B cell (primary cell): ENCODE data around the gene ADK. TPM values are rescaled to one million over a fixed set of nuclear protein-coding genes. Genes with fewer than 3 reads are reported as not detected.

Experiments
- ATAC-seq: fragments of 200-7000 bp; cut with Tn5 transposase; one replicate; pipeline ENCODE4 v1.10.0; 2021; ENCODE audit warnings: low read depth, mild to moderate bottlenecking, moderate number of reproducible peaks, moderate library complexity
- CTCF ChIA-PET: fragments of 350-600 bp; sonication (Branson Sonifier 250); formaldehyde crosslinking; loops from one replicate; lab custom pipeline; 2021; ENCODE audit warnings: antibody characterized with exemption, inconsistent platforms; lab: Charles Lee
- POLR2A ChIA-PET: fragments of 350-600 bp; sonication (Branson Sonifier 250); formaldehyde crosslinking; loops from one replicate; lab custom pipeline; 2021; ENCODE audit warnings: antibody characterized with exemption; lab: Charles Lee
- DNase-seq: peaks from one replicate; pipeline ENCODE4 v3.0.0; 2013
- H2AFZ ChIP-seq: 2 replicates; pipeline ENCODE4 v1.6.1; 2012; ENCODE audit warnings: mild to moderate bottlenecking, low read depth, low read length; ENCODE audit not compliant: insufficient read depth, poor library complexity, severe bottlenecking
- H3K27ac ChIP-seq, 2 donors: 1 replicate in 1 of 2; 2 replicates in 1 of 2; pipeline ENCODE4 v1.5.1; 2012 to 2013; ENCODE audit warnings: low read length in 2 of 2, mild to moderate bottlenecking in 2 of 2, moderate library complexity in 1 of 2
- H3K27me3 ChIP-seq, 4 experiments: fragments of 200-600 bp in 1 of 4; sonication (generic) in 1 of 4; replicated peaks in 1 of 4; 1 replicate in 2 of 4; 2 replicates in 2 of 4; pipeline versions ENCODE4 v1.6.1 to v1.7.0; 2013 to 2016; ENCODE audit warnings: low read length in 3 of 4, mild to moderate bottlenecking in 2 of 4, mixed read lengths in 1 of 4, moderate library complexity in 1 of 4; ENCODE audit not compliant: insufficient read depth in 4 of 4, control insufficient read depth in 3 of 4; ENCODE audit errors: control extremely low read depth in 1 of 4
- H3K36me3 ChIP-seq, 2 experiments: replicated peaks in 1 of 2; 1 replicate in 1 of 2; 2 replicates in 1 of 2; pipeline versions ENCODE4 v1.6.1 to v1.7.1; 2013; ENCODE audit warnings: low read length in 1 of 2; ENCODE audit not compliant: insufficient read depth in 2 of 2, control insufficient read depth in 1 of 2; ENCODE audit errors: control extremely low read depth in 1 of 2, extremely low read depth in 1 of 2
- H3K4me1 ChIP-seq, 2 donors: fragments of 200-600 bp in 1 of 2; sonication (generic) in 1 of 2; 1 replicate in 1 of 2; 2 replicates in 1 of 2; pipeline versions ENCODE4 v1.5.1 to v1.6.1; 2013 to 2017; ENCODE audit warnings: low read length in 2 of 2; ENCODE audit not compliant: control insufficient read depth in 2 of 2, insufficient read depth in 2 of 2
- H3K4me2 ChIP-seq: replicated peaks from 2 replicates; pipeline ENCODE3; 2012; ENCODE audit warnings: mild to moderate bottlenecking, low read depth, low read length; ENCODE audit not compliant: poor library complexity, severe bottlenecking
- H3K4me3 ChIP-seq, 5 experiments: fragments of 200-600 bp in 1 of 5; sonication (generic) in 1 of 5; 1 replicate in 3 of 5; 2 replicates in 2 of 5; pipeline versions ENCODE4 v1.5.1 to v1.7.0; 2011 to 2016; ENCODE audit warnings: low read length in 4 of 5, mild to moderate bottlenecking in 4 of 5, low read depth in 2 of 5, control low read depth in 1 of 5, moderate library complexity in 1 of 5; ENCODE audit not compliant: insufficient read depth in 1 of 5; ENCODE audit errors: control extremely low read depth in 1 of 5, extremely low read depth in 1 of 5
- H3K79me2 ChIP-seq: fragments of 200-600 bp; sonication (generic); one replicate; pipeline ENCODE4 v1.6.0; 2016; ENCODE audit warnings: low read length; ENCODE audit not compliant: control insufficient read depth, insufficient read depth
- H3K9ac ChIP-seq: fragments of 200-600 bp; sonication (generic); 2 replicates; pipeline ENCODE4 v1.6.1; 2017; ENCODE audit warnings: mild to moderate bottlenecking, low read length, moderate library complexity
- H3K9me3 ChIP-seq, 3 donors: one replicate each; pipeline versions ENCODE4 v1.6.1 to v1.7.1; 2013; ENCODE audit warnings: low read length in 2 of 3; ENCODE audit not compliant: control insufficient read depth in 2 of 3, insufficient read depth in 1 of 3; ENCODE audit errors: control extremely low read depth in 1 of 3
- H4K20me1 ChIP-seq: 2 replicates; pipeline ENCODE4 v1.6.0; 2012; ENCODE audit warnings: mild to moderate bottlenecking, low read length; ENCODE audit not compliant: insufficient read depth, control insufficient read depth, poor library complexity, severe bottlenecking
- H3K27ac Mint-ChIP-seq: one replicate; pipeline ENCODE4 v1.8.0; 2021; ENCODE audit warnings: mixed read lengths
- H3K27me3 Mint-ChIP-seq: one replicate; pipeline ENCODE4 v1.8.0; 2021; ENCODE audit warnings: mixed read lengths
- H3K4me1 Mint-ChIP-seq: one replicate; pipeline ENCODE4 v1.8.0; 2021; ENCODE audit warnings: mixed read lengths
- H3K4me3 Mint-ChIP-seq: one replicate; pipeline ENCODE4 v1.8.0; 2021; ENCODE audit warnings: mixed read lengths
- H3K9me3 Mint-ChIP-seq: one replicate; pipeline ENCODE4 v1.8.0; 2022; ENCODE audit warnings: mixed read lengths; ENCODE audit not compliant: insufficient read depth
- CTCF ChIP-seq: fragments of 200-600 bp; IDR thresholded peaks from one replicate; pipeline ENCODE4 v1.8.0; 2022; ENCODE audit warnings: antibody characterized with exemption, mild to moderate bottlenecking
- EZH2 ChIP-seq: IDR thresholded peaks from 2 replicates; pipeline ENCODE4 v1.6.1; 2012; ENCODE audit warnings: borderline replicate concordance, low read depth, mild to moderate bottlenecking, moderate library complexity, low read length; ENCODE audit not compliant: insufficient read depth, poor library complexity, severe bottlenecking
- WGBS: methylation state at CpG from one replicate; pipeline ENCODE4 v1.1.5; 2013; ENCODE audit warnings: missing lambda C conversion rate; ENCODE audit not compliant: insufficient coverage; 5-methylcytosine and 5-hydroxymethylcytosine counted together
- intact Hi-C: fragments of 100-400 bp; cut with micrococcal nuclease; formaldehyde crosslinking; loops from one replicate; pipeline ENCODE4 v1.10.0; 2022
- polyA plus RNA-seq: library from polyadenylated mRNA; depleted of rRNA; stranded (reverse); fragments of >200 nt; gene quantifications from 2 replicates; pipeline ENCODE4 v1.2.3, GENCODE V29; 2012
- total RNA-seq, 2 donors: library from RNA; stranded (reverse); fragments of 120-200 nt in 1 of 2; gene quantifications; 1 replicate in 1 of 2; 2 replicates in 1 of 2; pipeline versions ENCODE4 v1.2.3 to v1.2.4, GENCODE V29; 2013 to 2022

The ADK gene
- total and polyA plus RNA-seq, 2 donors (not counting 1 experiment from before 2014, with no cell fraction given) = 37.2 to 52.6 TPM

DNA sequence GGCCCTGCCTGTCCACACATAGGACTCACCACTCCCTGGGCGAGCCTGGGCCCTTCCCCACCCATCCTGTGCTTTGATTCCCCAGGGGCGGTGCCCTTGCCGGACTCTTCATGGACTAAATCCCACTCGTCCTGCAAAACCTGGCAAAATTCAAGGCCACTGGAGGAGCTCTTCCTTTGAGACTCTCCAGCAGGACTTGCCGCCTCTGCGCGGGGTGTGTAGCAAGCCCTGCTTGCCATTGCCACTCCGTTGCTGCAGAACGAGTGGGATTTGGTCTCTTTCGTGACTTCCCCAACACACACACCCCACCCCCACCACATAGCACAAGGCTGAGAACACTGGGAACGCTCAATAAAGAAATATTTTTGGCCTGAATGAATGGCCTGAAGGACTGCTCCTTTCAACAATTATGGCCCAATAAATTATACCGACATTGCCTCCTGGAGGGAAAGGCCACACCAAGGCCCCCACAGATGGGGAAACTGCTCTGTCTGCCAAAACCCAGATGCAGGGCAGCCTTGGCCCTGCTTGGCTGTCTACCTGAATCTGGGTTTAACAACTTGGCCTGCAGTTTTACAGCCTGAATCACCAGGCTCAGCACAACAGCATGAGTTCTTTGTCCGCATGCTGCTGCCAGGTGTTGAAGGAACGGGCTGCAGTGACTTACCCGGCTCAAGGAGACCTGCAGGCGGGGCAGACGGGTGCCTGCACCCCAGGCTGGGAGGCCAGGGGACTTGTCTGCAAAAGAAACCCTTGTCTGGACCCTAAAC, 602.6 kb downstream of the ADK start:
- H3K79me2 ChIP-seq = no peaks in the 10 kb centered on the region
- ChIA-PET CTCF (no interaction called here), POLR2A (no interaction called here)
- H3K9me3 ChIP-seq = no peaks in the 10 kb centered on the region
- no peaks in the 10 kb centered on the region for H3K9me3 Mint-ChIP-seq
- no peak for TF ChIP-seq CTCF
- TF ChIP-seq EZH2 = no peak
- H3K4me1 ChIP-seq = peaks cover 0 to 7% of the 10 kb centered on the region in 2 donors
- H3K4me1 Mint-ChIP-seq = peaks cover 7% of the 10 kb centered on the region
- no peak overlapping the region for H3K4me2 ChIP-seq
- DNase-seq = no peak
- H3K27ac Mint-ChIP-seq = no peak overlapping the region
- no peaks in the 10 kb centered on the region for H3K27me3 ChIP-seq
- H3K36me3 ChIP-seq = no peaks in the 10 kb centered on the region
- no peak overlapping the region for H3K4me3 Mint-ChIP-seq
- no peak overlapping the region for H3K4me3 ChIP-seq
- H2AFZ ChIP-seq = no peak overlapping the region
- intact Hi-C loops = no loop called here
- H3K9ac ChIP-seq = no peak overlapping the region
- H4K20me1 ChIP-seq = no peaks in the 10 kb centered on the region
- no peak overlapping the region for H3K27ac ChIP-seq
- H3K27me3 Mint-ChIP-seq = peaks cover 3% of the 10 kb centered on the region
- WGBS = 98% methylated on average over 17 of the region's 17 CpGs
- no peak for ATAC-seq

GRCh38 chr10:74754381-74754821, 603.4 kb downstream of the ADK start:
- intact Hi-C loops = no loop called here
- H3K27ac ChIP-seq = no peak overlapping the region
- no peak for DNase-seq
- no peaks in the 10 kb centered on the region for H3K9me3 ChIP-seq
- TF ChIP-seq CTCF (no peak), EZH2 (no peak)
- Mint-ChIP-seq H3K4me1 (peaks cover 7% of the 10 kb centered on the region), H3K9me3 (no peaks in the 10 kb centered on the region), H3K4me3 (no peak overlapping the region), H3K27ac (no peak overlapping the region), H3K27me3 (peaks cover 3% of the 10 kb centered on the region)
- H2AFZ ChIP-seq = no peak overlapping the region
- H3K9ac ChIP-seq = no peak overlapping the region
- no peaks in the 10 kb centered on the region for H3K27me3 ChIP-seq
- 79% methylated on average over 3 of the region's 8 CpGs for WGBS
- POLR2A ChIA-PET = no interaction called here
- CTCF ChIA-PET = interaction anchor here (1.5 kb wide), 1 partner anchor 13 kb away, joined by 3 read pairs; no protein-coding TSS in a partner anchor
- no peak for ATAC-seq
- no peak overlapping the region for H3K4me2 ChIP-seq
- H3K4me1 ChIP-seq = peaks cover 0 to 7% of the 10 kb centered on the region in 2 donors
- H4K20me1 ChIP-seq = no peaks in the 10 kb centered on the region
- no peak overlapping the region for H3K4me3 ChIP-seq
- no peaks in the 10 kb centered on the region for H3K36me3 ChIP-seq
- H3K79me2 ChIP-seq = no peaks in the 10 kb centered on the region
